KMS-11 (cell line): ENCODE data around the gene SMARCAL1.
A peak's percentile ranks its signal among the peaks of the same experiment; 100 is the strongest.

ENCODE experiments used
- H2AFZ ChIP-seq: fragments of 200-600 bp; sonication (generic); 2 replicates; pipeline ENCODE4 v1.6.1; 2016; ENCODE audit warnings: antibody characterized with exemption, mixed run types, low read depth
- H3K27ac ChIP-seq: fragments of 200-600 bp; sonication (generic); 2 replicates; pipeline ENCODE4 v1.6.1; 2016; ENCODE audit warnings: mild to moderate bottlenecking, mixed run types
- H3K27me3 ChIP-seq: fragments of 200-600 bp; sonication (generic); 2 replicates; pipeline ENCODE4 v1.6.1; 2017; ENCODE audit warnings: mild to moderate bottlenecking, low read depth, mixed run types, moderate library complexity; ENCODE audit not compliant: insufficient read depth
- H3K36me3 ChIP-seq: fragments of 200-600 bp; sonication (generic); 2 replicates; pipeline ENCODE4 v1.6.1; 2017; ENCODE audit warnings: mild to moderate bottlenecking, mixed run types; ENCODE audit not compliant: insufficient read depth
- H3K4me1 ChIP-seq: fragments of 200-600 bp; sonication (generic); 2 replicates; pipeline ENCODE4 v1.6.1; 2016; ENCODE audit warnings: mild to moderate bottlenecking, low read depth, mixed run types; ENCODE audit not compliant: poor library complexity, severe bottlenecking
- H3K4me2 ChIP-seq: fragments of 200-600 bp; sonication (generic); 2 replicates; pipeline ENCODE4 v1.7.0; 2016; ENCODE audit warnings: mild to moderate bottlenecking, mixed run types
- H3K4me3 ChIP-seq: fragments of 200-600 bp; sonication (generic); IDR thresholded peaks from 2 replicates; pipeline ENCODE4 v1.6.1; 2017; ENCODE audit warnings: low read depth, low read length, mixed read lengths; ENCODE audit not compliant: insufficient read depth
- H3K79me2 ChIP-seq: fragments of 200-600 bp; sonication (generic); 2 replicates; pipeline ENCODE4 v1.6.1; 2016; ENCODE audit warnings: low read depth, mixed run types; ENCODE audit not compliant: insufficient read depth
- H3K9ac ChIP-seq: fragments of 200-600 bp; sonication (generic); 2 replicates; pipeline ENCODE4 v1.6.1; 2016; ENCODE audit warnings: mild to moderate bottlenecking, mixed run types
- H4K20me1 ChIP-seq: fragments of 200-600 bp; sonication (generic); 2 replicates; pipeline ENCODE4 v1.6.1; 2016; ENCODE audit warnings: mild to moderate bottlenecking, mixed run types; ENCODE audit not compliant: insufficient read depth
- CTCF ChIP-seq: fragments of 200-600 bp; sonication (generic); conservative IDR thresholded peaks from 2 replicates; pipeline ENCODE4 v1.6.1; 2017; ENCODE audit warnings: low read depth, mild to moderate bottlenecking, antibody characterized with exemption, low read length, moderate library complexity, mixed read lengths

Gene SMARCAL1

GRCh38 chr2:216399621-216400020 lies 12.7 kb upstream of the SMARCAL1 start:
- no peak for TF ChIP-seq CTCF
- Histone ChIP-seq H3K4me1 (no peaks in the 10 kb centered on the region), H3K4me3 (no peak overlapping the region), H3K79me2 (no peaks in the 10 kb centered on the region), H2AFZ (no peak overlapping the region), H3K27me3 (no peaks in the 10 kb centered on the region), H4K20me1 (no peaks in the 10 kb centered on the region), H3K4me2 (no peak overlapping the region), H3K36me3 (no peaks in the 10 kb centered on the region), H3K9ac (no peak overlapping the region), H3K27ac (no peak overlapping the region)

- Histone ChIP-seq H3K4me2 (no peak overlapping the region), H3K79me2 (no peaks in the 10 kb centered on the region), H4K20me1 (no peaks in the 10 kb centered on the region), H2AFZ (no peak overlapping the region), H3K9ac (no peak overlapping the region), H3K36me3 (no peaks in the 10 kb centered on the region), H3K4me3 (no peak overlapping the region), H3K27ac (no peak overlapping the region), H3K27me3 (no peaks in the 10 kb centered on the region), H3K4me1 (no peaks in the 10 kb centered on the region)
- no peak for TF ChIP-seq CTCF
Measured at GRCh38 chr2:216402751-216403150, 9.5 kb upstream of the SMARCAL1 start.

GRCh38 chr2:216404010-216404618 lies 8.2 kb upstream of the SMARCAL1 start:
- no peak overlapping the region for H3K4me2 ChIP-seq
- no peaks in the 10 kb centered on the region for H3K36me3 ChIP-seq
- TF ChIP-seq CTCF = peak; percentile 75
- H4K20me1 ChIP-seq = no peaks in the 10 kb centered on the region
- no peak overlapping the region for H3K9ac ChIP-seq
- no peaks in the 10 kb centered on the region for H3K27me3 ChIP-seq
- no peaks in the 10 kb centered on the region for H3K4me1 ChIP-seq
- no peak overlapping the region for H3K4me3 ChIP-seq
- no peaks in the 10 kb centered on the region for H3K79me2 ChIP-seq
- no peak overlapping the region for H3K27ac ChIP-seq
- H2AFZ ChIP-seq = no peak overlapping the region

GRCh38 chr2:216405588-216405987 lies 6.7 kb upstream of the SMARCAL1 start:
- H2AFZ ChIP-seq = no peak overlapping the region
- no peak overlapping the region for H3K4me3 ChIP-seq
- no peak overlapping the region for H3K4me2 ChIP-seq
- no peak overlapping the region for H3K9ac ChIP-seq
- H3K79me2 ChIP-seq = no peaks in the 10 kb centered on the region
- H4K20me1 ChIP-seq = no peaks in the 10 kb centered on the region
- H3K4me1 ChIP-seq = no peaks in the 10 kb centered on the region
- no peak for TF ChIP-seq CTCF
- H3K27ac ChIP-seq = no peak overlapping the region
- no peaks in the 10 kb centered on the region for H3K36me3 ChIP-seq
- H3K27me3 ChIP-seq = no peaks in the 10 kb centered on the region
